H54 (cell line): Measurements from ENCODE around the gene DPP6.

Experiments used
- DNase-seq: peaks from one replicate; pipeline ENCODE4 v3.0.0; 2011; ENCODE audit warnings: low spot score, mixed read lengths; ENCODE audit not compliant: insufficient read length
- FAIRE-seq: peaks from 3 replicates; lab custom pipeline; 2011; peaks lifted over from hg19 to GRCh38; lab: Jason Lieb, UNC
- POLR2A ChIP-seq: IDR thresholded peaks from 2 replicates; pipeline ENCODE4 v1.6.1; 2011; ENCODE audit warnings: low read depth, mild to moderate bottlenecking, low read length

The DPP6 gene

DNA sequence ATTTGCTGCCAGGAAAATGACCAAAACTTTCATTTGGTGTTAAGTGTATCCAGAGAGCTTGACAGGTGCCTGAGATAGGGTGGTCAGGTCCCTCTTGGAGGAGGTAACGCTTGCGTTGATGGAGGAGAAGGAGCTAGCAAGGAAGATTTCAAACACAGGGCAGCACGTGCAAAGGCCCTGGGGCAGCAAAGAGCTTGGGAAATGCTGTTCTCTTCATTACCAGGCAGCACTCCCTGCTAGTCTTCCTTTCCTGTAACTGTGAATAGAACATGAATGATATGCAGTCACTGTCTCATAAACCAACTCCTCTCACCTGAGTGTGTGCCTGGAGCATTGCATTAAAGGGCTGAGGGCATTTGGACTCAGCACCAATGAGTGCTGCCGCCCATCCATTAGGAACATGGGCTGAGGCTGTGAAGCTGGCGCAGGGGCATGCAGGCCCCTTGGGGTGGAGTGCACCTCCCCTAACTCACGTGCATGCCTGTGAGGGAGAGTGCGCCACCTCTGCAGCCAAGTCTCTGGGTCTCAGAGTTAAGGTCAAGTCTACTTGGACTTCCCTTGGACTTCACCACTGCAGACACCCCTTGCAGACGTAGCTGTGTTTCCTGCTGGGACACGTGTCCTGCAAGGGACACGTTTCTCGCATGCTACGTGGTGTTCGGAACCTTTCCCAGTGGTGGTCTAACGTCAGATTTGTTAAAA is 813.9 kb downstream of the DPP6 start:
- DNase-seq: no peak
- no peak for FAIRE-seq
- TF ChIP-seq POLR2A: no peak

DNA sequence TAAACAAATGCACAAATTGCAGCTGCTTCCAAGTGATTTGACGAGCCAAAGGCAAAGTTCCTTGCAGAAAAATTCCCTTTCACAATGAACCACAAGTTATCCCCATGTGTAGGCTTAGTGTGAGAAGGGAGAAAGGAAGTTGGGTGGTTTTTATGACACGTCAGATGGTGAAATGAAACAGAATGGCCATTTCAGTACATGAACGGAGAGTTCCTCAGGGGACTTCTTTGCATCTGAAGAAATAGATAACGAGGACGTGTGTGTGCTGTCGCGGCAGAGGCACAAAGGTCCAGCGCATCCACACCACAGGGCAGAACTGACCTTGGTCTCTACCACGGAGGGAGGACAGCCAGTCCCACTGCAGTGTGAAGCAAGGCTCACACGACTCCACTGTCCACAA is 814.9 kb downstream of the DPP6 start:
- no peak for DNase-seq
- no peak for TF ChIP-seq POLR2A
- no peak for FAIRE-seq

DNA sequence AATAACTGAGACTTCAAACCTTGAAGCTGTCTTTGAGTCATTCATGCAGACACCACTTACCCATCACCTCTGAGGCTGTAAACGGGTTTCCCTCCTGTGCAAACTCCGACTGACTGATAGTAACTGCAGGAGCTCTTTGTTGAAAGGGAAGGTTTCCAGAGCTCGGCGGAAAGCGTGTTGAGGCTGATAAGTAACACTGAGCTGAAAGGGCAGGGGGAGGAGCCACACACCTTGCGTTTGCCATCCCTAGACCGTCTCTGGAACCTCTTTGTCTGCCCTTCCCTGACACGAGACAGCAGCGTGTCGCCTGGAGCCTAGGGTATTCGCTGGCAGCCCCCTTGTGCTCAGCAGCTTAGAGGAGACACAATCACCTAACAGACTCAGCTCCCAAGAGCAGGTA is 816.7 kb downstream of the DPP6 start:
- no peak for TF ChIP-seq POLR2A

DNA sequence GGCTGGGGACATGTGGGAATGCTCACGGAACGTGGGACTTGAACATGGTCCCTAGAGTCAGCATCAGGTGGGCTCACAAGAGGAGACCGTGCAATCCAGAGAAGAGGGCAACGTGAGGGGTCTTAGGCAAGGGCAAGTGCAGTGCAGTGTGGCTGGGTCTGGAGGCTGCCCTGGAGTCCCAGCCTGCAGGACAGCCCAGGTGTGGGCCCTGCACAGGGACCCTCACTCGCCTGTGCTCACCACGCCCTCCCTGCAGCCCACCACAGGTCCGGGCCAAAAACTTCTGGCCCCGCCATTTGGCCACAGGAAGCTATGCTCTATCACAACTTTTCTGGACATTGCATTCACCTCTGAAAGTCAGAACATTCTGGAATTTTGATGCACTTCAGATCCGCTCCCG is 817.2 kb downstream of the DPP6 start:
- FAIRE-seq (no peak), DNase-seq (no peak)
- TF ChIP-seq POLR2A: no peak

More for the DNA sequence above, 816.7 kb downstream of the DPP6 start:
- no peak for DNase-seq
- no peak for FAIRE-seq

DNA sequence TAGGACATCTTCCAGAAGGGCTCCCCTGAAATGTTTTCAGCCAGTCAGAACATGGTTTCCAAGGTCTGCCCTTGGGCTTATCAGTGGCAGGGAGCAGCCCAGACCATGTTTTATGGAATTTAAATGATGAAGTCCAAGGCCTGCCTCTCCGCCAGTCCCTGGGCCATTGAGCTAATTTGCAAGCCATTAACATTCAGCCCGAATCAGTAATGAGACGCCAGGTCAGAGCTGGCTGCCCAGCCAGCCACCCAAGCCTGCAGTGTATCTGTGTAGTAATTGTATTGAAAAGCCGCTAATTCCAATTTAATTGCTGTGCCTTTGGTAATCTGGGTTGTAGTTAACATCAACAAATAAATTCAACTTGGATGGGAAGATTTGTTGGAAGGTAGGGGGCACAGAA is 819.3 kb downstream of the DPP6 start:
- no peak for FAIRE-seq
- DNase-seq: no peak
- TF ChIP-seq POLR2A: no peak

DNA sequence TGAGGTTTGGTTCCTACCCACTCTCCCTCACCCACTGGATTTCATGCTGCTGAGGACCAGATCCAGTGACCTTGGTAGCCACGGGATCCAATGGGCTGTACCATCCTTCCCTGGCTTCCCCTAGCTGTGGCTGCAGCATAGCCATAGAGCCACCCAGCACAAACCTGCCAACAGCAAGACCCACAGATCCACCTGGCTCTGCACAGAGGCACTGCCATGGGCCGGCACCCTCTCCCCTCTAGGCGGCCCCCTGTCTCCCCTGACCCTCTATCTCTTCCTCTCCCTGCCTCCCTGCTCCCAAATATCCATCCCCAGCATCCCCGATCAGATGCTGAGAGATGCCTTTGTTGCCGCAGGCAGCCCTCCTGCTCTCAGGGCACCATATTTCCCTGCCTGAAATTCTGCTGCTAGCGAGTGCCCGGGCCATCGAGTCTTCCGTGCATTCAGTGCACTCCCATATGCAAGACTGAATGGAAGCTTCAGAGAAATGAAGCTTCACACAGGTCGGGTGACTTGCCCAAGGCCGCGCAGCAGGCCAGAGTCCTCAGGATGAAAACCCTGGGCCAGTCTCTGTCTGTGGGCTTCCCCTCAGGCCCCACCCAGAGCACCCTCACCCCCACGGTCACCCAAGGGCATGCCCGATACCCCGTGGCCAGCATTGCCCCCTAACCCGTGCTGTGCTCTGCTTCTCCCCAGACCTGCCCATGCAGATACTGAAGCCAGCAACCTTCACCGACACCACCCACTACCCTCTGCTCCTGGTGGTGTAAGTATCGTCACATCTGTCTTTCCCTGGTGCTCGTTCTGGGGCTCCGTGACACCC is 819.9 kb downstream of the DPP6 start:
- FAIRE-seq: no peak

DNA sequence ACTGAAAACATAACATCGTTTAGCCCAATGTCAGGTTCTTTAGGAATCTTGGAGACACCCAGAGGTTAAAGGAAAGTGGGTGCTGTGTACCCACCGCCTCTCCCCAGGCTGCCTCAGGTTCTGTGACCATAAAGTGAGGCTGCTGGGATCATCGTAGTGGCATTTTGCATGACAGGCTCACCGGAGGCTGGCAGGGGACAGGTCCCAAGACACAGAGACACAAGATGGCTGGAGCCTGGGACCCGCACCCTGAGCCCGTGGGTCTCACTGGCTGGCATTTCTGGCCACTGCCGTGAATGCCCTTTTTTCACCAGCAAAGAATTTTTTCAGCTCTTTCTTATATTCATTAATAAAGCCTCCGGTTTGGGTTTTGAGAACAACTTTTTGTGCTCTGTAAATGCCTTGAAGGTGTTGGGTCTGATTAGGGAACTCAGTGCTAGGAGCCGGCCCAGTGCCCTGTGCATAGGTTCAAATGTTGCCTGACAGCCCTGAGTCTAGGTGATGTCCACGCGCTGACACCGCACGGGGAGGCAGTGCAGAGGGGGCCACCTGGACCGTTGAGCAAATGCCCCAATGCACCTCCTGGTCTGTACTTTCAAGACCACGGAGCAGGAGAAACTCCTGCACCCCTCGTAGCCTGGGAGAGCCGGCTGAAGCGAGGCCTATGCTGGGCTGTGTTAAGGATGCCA is 820.8 kb downstream of the DPP6 start:
- FAIRE-seq: no peak
- no peak for DNase-seq
- TF ChIP-seq POLR2A: no peak

More for the DNA sequence above, 819.9 kb downstream of the DPP6 start:
- DNase-seq: no peak
- TF ChIP-seq POLR2A: no peak

DNA sequence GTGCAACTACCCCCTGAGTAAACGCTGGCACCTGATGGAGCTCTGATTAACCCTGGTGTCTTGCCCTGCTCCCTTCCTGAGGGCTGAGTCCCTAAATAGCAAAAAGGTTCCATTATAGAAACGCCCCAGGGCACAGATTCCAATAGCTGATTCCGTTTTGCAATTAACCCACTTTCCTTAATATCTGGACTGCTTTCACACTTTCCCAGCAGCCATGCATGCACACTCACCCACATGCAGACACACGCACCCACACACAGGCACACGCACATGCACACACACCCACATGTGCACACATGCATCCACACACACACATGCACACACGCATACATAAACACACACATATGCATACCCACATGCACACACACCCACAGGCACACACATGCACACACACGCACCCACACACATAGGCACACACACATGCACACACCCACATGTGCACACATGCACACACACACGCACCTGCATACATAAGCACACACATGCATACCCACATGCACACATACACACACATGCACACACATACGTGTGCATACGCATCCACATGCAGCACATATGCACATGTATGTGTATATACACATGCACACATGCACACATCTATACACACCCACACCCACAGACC is 821.4 kb downstream of the DPP6 start:
- DNase-seq: no peak
- no peak for FAIRE-seq
- no peak for TF ChIP-seq POLR2A

DNA sequence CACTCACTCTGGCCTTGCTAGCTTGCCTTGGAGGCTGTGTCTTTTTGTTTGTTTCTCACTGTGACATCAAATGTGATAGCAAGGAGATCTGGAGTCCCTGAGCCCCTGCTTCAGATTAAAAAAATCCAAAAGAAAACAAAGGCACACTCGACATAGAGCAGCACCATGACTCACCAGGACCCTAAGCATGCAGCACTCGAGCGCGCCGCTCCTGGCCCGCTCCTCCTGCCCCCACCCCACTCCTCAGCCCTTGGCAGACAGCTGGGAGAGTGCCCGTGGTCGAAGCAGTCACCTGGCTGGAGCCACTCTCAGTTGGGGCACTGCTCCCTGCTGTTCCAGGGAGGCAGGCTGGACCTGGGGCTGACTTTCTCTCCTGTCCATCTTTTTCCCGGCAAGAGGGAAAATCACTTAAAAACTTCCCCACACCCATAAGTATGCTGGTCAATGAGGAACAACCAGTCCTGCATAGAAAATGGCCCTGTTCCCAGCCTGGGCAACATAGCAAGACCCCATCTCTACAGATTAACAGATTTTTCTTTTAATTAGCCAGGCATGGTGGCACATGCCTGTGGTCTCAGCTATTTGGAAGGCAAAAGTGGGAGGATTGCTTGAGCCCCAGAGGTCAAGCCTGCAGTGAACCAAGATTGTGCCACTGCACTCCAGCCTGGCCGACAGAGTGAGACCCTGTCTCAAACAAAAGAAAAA is 822.4 kb downstream of the DPP6 start:
- FAIRE-seq: no peak
- no peak for TF ChIP-seq POLR2A
- DNase-seq: no peak

DNA sequence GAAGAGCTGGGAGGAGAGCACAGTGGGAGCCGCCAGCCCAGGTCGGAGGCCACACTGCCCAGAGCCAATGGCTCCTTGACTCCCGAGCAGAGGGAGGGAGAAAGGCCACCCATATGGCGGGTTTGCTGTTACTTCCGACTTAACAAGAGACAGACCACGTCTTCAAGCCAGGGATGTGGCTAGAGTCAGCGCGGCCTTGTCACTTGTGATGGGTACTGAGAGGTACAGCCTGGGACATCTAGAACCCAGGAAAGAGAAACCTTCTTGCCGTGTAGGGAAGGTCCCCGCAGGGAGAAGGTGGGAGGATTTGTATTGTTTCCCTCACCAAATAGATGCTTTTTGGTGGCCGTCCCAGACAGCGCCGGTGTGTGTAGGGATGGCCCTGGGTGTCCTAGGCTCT is 823.1 kb downstream of the DPP6 start:
- FAIRE-seq: no peak
- TF ChIP-seq POLR2A: no peak
- DNase-seq: no peak

DNA sequence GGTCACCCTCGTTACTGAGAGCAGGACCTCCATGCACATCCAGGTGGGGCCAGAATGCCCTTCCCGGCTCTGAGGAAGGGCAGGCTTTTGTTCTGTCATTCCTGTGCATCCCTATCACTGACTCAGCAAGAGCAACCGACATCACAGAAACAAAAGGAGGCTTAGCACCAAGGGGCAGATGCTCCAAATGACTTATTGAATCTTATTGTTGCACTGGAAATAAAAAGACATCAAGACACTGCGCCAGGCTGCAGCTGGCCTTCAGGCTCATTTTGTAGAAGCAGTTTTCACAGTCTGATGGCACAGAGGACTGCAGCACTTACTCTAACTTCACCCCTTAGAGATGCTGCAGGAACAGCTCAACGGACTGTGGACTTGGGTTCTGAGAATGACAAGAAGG is 824.3 kb downstream of the DPP6 start:
- no peak for FAIRE-seq
- TF ChIP-seq POLR2A: no peak

DNA sequence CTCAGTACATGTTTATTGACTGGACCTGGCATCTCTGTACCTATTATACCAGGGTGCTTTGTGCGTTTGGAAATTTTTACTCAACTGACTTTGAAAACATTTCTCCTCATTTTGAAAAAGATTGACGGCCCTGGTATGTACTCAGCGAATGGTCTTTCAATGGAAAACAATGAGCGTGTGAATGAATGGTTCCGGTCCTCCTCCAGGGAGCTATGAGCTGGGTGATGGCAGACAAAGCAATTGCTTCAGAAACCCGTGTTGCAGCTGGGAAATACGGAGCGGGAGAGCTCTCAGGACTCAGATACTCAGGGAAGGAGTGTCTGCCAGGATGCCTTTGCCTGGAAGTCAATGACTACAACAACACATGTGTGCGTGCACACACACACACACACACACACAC is 824.8 kb downstream of the DPP6 start:
- FAIRE-seq (no peak), DNase-seq (no peak)
- TF ChIP-seq POLR2A: no peak

More for the DNA sequence above, 824.3 kb downstream of the DPP6 start:
- DNase-seq: no peak

DNA sequence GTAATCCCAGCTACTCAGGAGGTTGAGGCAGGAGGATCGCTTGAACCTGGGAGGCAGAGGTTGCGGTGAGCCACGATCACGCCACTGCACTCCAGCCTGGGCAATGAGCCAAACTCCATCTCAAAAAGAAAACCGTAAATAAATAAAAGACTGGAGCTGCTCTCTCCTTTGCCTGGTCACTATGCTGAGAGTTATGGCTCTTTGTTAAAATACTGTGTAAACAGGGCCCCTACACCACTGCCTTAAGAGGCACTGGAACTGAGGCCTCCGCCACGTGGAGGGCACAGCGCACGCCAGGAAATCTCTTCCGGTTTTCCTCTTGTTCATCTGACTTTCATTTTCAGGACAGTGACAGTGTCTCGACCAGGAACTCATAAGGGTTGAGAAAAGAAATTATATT is 827.4 kb downstream of the DPP6 start:
- FAIRE-seq: no peak
- DNase-seq: no peak
- no peak for TF ChIP-seq POLR2A
